ENCODE data around the gene CERK. TPM values are rescaled to one million over a fixed set of nuclear protein-coding genes. Genes with fewer than 3 reads are reported as not detected.

Gene CERK
- total and polyA plus RNA-seq, 2 donors, result 46.2 to 47.1 TPM

DNA sequence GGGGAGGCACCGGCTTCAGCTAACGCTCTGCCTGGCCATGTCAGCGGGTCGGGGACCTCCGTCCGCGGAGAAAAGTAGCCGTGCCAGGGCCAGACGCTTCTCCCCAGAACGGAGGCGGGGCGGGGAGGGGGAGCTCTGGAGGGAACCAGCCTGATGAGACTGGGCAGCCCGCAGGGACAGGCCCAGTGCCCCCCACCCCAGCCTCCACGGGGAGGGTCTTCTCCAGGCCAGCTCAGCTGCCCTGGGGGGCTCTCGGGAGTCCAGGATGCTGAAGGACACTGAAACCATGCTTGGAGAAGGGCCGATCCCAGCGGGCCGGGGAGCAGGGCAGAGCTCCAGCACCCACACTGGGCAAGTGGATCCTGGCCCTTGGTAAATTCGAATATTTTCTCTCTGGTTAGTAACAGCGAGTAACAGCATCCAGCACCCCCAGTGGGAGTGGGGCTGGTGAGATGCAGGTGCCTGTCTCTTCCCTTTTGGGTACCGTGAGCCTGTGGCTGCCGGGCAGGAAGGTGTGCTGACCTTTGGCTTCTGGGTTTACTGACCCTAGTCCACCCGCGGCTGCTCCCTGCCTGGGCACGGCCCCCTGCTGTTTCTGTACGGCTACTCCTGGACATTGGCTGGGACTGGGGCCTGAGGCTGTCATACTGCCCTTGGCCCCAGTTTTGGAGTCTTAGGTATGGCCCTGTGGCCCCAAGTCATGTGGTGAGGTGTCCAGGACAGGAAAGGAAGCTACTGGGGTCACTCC, 82.0 kb downstream of the CERK start:
- Histone ChIP-seq H3K4me3 (ENCODE audit: low read length in 2 of 2) (no peak overlapping the region), H3K36me3 (ENCODE audit: control insufficient read depth in 2 of 2, insufficient read depth in 2 of 2, low read length in 1 of 2) (peaks cover 2 to 7% of the 10 kb centered on the region in 2 donors), H3K4me1 (ENCODE audit: control insufficient read depth in 2 of 2, insufficient read depth in 2 of 2, low read length in 2 of 2) (peaks cover 11 to 26% of the 10 kb centered on the region in 2 donors), H3K27ac (ENCODE audit: low read depth in 1 of 2, low read length in 1 of 2) (no peak overlapping the region), H3K27me3 (ENCODE audit: control insufficient read depth in 2 of 2, insufficient read depth in 1 of 2, low read length in 1 of 2) (no peaks in the 10 kb centered on the region), H3K9me3 (ENCODE audit: control insufficient read depth in 2 of 2, insufficient read depth in 1 of 2, low read length in 1 of 2) (peaks cover 0 to 3% of the 10 kb centered on the region in 2 donors)
- 97% methylated on average over 26 of the region's 26 CpGs for WGBS
- no peak for DNase-seq (ENCODE audit: low read depth in 6 of 9, low spot score in 9 of 9)

GRCh38 chr22:46654927-46655595, 83.0 kb downstream of the CERK start:
- peaks cover 2 to 7% of the 10 kb centered on the region in 2 donors for H3K36me3 ChIP-seq (ENCODE audit: control insufficient read depth in 2 of 2, insufficient read depth in 2 of 2, low read length in 1 of 2)
- 95% methylated on average over 14 of the region's 14 CpGs for whole genome bisulfite sequencing
- no peak for DNase-seq (ENCODE audit: low read depth in 6 of 9, low spot score in 9 of 9)
- H3K27me3 ChIP-seq (ENCODE audit: control insufficient read depth in 2 of 2, insufficient read depth in 1 of 2, low read length in 1 of 2), result no peaks in the 10 kb centered on the region
- no peak overlapping the region for H3K4me3 ChIP-seq (ENCODE audit: low read length in 2 of 2)
- no peak overlapping the region for H3K27ac ChIP-seq (ENCODE audit: low read depth in 1 of 2, low read length in 1 of 2)
- peaks cover 0 to 3% of the 10 kb centered on the region in 2 donors for H3K9me3 ChIP-seq (ENCODE audit: control insufficient read depth in 2 of 2, insufficient read depth in 1 of 2, low read length in 1 of 2)
- H3K4me1 ChIP-seq (ENCODE audit: control insufficient read depth in 2 of 2, insufficient read depth in 2 of 2, low read length in 2 of 2), result peaks cover 3 to 24% of the 10 kb centered on the region in 2 donors

DNA sequence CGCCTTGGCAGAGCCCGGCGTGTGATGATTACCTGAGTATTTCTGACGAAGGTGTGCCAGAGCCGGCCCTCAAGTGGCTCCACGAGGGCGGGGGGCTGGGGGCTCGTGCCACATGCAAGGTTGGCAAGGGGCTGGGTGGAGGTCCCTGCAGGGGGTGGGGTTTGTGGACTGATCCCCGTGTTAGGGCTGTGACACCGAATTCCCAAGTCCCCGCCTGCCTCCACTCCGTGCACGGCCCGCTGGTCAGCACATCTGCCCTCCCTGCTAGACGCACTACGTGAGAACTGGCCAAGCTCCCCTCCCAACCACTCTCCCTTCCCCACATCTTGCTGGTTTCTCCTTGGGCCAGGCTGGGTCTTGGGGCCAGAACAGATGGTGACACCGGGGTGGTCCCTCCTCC, 83.6 kb downstream of the CERK start:
- Histone ChIP-seq H3K36me3 (ENCODE audit: control insufficient read depth in 2 of 2, insufficient read depth in 2 of 2, low read length in 1 of 2) (peaks cover 2 to 7% of the 10 kb centered on the region in 2 donors), H3K27ac (ENCODE audit: low read depth in 1 of 2, low read length in 1 of 2) (no peak overlapping the region), H3K27me3 (ENCODE audit: control insufficient read depth in 2 of 2, insufficient read depth in 1 of 2, low read length in 1 of 2) (no peaks in the 10 kb centered on the region), H3K4me3 (ENCODE audit: low read length in 2 of 2) (no peak overlapping the region), H3K9me3 (ENCODE audit: control insufficient read depth in 2 of 2, insufficient read depth in 1 of 2, low read length in 1 of 2) (peaks cover 0 to 3% of the 10 kb centered on the region in 2 donors), H3K4me1 (ENCODE audit: control insufficient read depth in 2 of 2, insufficient read depth in 2 of 2, low read length in 2 of 2) (peaks cover 0 to 25% of the 10 kb centered on the region in 2 donors)
- WGBS, result 91% methylated on average over 17 of the region's 17 CpGs
- DNase-seq (ENCODE audit: low read depth in 6 of 9, low spot score in 9 of 9), result no peak

DNA sequence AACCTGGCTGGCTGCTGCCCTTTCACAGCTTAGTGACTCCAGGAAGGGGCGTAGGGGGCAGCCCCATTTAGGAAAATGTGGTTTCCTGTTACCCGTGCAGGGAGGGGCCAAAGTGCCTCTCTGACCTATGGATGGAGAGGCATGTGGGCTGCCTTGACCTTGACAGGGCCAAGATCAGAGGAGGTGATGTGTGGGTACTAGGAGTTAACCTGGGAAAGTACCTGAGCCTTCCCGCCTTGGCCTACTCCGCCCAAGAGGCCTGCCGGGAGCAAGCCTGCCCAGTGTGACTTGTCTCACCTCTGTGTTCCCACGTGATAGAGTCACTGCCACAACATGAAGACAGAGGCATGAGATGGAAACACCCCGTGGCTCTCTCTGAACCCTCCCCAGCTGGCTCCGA, 84.5 kb downstream of the CERK start:
- Histone ChIP-seq H3K4me3 (ENCODE audit: low read length in 2 of 2) (no peak overlapping the region), H3K36me3 (ENCODE audit: control insufficient read depth in 2 of 2, insufficient read depth in 2 of 2, low read length in 1 of 2) (peaks cover 0 to 8% of the 10 kb centered on the region in 2 donors), H3K27ac (ENCODE audit: low read depth in 1 of 2, low read length in 1 of 2) (no peak overlapping the region), H3K27me3 (ENCODE audit: control insufficient read depth in 2 of 2, insufficient read depth in 1 of 2, low read length in 1 of 2) (no peaks in the 10 kb centered on the region), H3K9me3 (ENCODE audit: control insufficient read depth in 2 of 2, insufficient read depth in 1 of 2, low read length in 1 of 2) (peaks cover 0 to 3% of the 10 kb centered on the region in 2 donors), H3K4me1 (ENCODE audit: control insufficient read depth in 2 of 2, insufficient read depth in 2 of 2, low read length in 2 of 2) (peaks cover 0 to 29% of the 10 kb centered on the region in 2 donors)
- no peak for DNase-seq (ENCODE audit: low read depth in 6 of 9, low spot score in 9 of 9)
- 75% methylated on average over 8 of the region's 8 CpGs for WGBS

DNA sequence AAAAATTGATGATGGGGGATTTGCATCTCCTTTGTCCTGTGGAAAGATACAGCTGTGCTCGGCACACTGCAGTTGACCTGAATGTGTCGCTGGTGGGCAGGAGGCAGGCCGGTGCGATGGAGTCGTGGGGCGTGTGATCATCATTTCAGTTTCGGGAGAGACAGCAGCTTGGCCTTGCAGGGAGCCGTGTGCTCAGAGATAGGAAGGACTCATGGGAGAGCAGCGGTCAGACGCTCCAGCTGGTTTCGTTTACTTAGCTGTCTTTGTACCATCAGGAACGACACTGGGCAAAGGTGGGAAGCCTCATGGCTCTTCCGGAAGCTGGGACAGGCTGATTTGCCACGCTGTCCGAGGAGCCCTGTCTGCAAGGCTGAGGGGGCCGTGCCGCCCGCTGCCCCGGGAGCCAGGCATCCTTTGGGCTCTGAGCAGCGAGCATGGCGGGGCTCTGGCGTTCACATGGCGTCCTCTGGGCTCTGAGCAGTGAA, 85.2 kb downstream of the CERK start:
- H3K4me3 ChIP-seq (ENCODE audit: low read length in 2 of 2), result no peak overlapping the region
- no peaks in the 10 kb centered on the region for H3K27me3 ChIP-seq (ENCODE audit: control insufficient read depth in 2 of 2, insufficient read depth in 1 of 2, low read length in 1 of 2)
- DNase-seq (ENCODE audit: low read depth in 6 of 9, low spot score in 9 of 9), result no peak
- 93% methylated on average over 23 of the region's 23 CpGs for WGBS
- peaks cover under 1 to 8% of the 10 kb centered on the region in 2 donors for H3K36me3 ChIP-seq (ENCODE audit: control insufficient read depth in 2 of 2, insufficient read depth in 2 of 2, low read length in 1 of 2)
- no peak overlapping the region for H3K27ac ChIP-seq (ENCODE audit: low read depth in 1 of 2, low read length in 1 of 2)
- peaks cover 0 to 3% of the 10 kb centered on the region in 2 donors for H3K9me3 ChIP-seq (ENCODE audit: control insufficient read depth in 2 of 2, insufficient read depth in 1 of 2, low read length in 1 of 2)
- H3K4me1 ChIP-seq (ENCODE audit: control insufficient read depth in 2 of 2, insufficient read depth in 2 of 2, low read length in 2 of 2), result peaks cover 0 to 29% of the 10 kb centered on the region in 2 donors

GRCh38 chr22:46652081-46652846, 85.8 kb downstream of the CERK start:
- 95% methylated on average over 22 of the region's 22 CpGs for WGBS
- Histone ChIP-seq H3K4me3 (ENCODE audit: low read length in 2 of 2) (no peak overlapping the region), H3K4me1 (ENCODE audit: control insufficient read depth in 2 of 2, insufficient read depth in 2 of 2, low read length in 2 of 2) (peaks cover 0 to 26% of the 10 kb centered on the region in 2 donors), H3K27me3 (ENCODE audit: control insufficient read depth in 2 of 2, insufficient read depth in 1 of 2, low read length in 1 of 2) (no peaks in the 10 kb centered on the region), H3K9me3 (ENCODE audit: control insufficient read depth in 2 of 2, insufficient read depth in 1 of 2, low read length in 1 of 2) (peaks cover 0 to 3% of the 10 kb centered on the region in 2 donors), H3K27ac (ENCODE audit: low read depth in 1 of 2, low read length in 1 of 2) (no peak overlapping the region), H3K36me3 (ENCODE audit: control insufficient read depth in 2 of 2, insufficient read depth in 2 of 2, low read length in 1 of 2) (peaks cover 5% of the 10 kb centered on the region in 2 donors)
- DNase-seq (ENCODE audit: low read depth in 6 of 9, low spot score in 9 of 9), result no peak

GRCh38 chr22:46651316-46651715, 86.7 kb downstream of the CERK start:
- Histone ChIP-seq H3K36me3 (ENCODE audit: control insufficient read depth in 2 of 2, insufficient read depth in 2 of 2, low read length in 1 of 2) (peaks cover 5% of the 10 kb centered on the region in 2 donors), H3K9me3 (ENCODE audit: control insufficient read depth in 2 of 2, insufficient read depth in 1 of 2, low read length in 1 of 2) (peaks cover 0 to 3% of the 10 kb centered on the region in 2 donors), H3K27ac (ENCODE audit: low read depth in 1 of 2, low read length in 1 of 2) (no peak overlapping the region), H3K4me1 (ENCODE audit: control insufficient read depth in 2 of 2, insufficient read depth in 2 of 2, low read length in 2 of 2) (peaks cover 0 to 26% of the 10 kb centered on the region in 2 donors), H3K4me3 (ENCODE audit: low read length in 2 of 2) (no peak overlapping the region), H3K27me3 (ENCODE audit: control insufficient read depth in 2 of 2, insufficient read depth in 1 of 2, low read length in 1 of 2) (no peaks in the 10 kb centered on the region)
- 91% methylated on average over 16 of the region's 16 CpGs for WGBS
- DNase-seq (ENCODE audit: low read depth in 6 of 9, low spot score in 9 of 9), result no peak

DNA sequence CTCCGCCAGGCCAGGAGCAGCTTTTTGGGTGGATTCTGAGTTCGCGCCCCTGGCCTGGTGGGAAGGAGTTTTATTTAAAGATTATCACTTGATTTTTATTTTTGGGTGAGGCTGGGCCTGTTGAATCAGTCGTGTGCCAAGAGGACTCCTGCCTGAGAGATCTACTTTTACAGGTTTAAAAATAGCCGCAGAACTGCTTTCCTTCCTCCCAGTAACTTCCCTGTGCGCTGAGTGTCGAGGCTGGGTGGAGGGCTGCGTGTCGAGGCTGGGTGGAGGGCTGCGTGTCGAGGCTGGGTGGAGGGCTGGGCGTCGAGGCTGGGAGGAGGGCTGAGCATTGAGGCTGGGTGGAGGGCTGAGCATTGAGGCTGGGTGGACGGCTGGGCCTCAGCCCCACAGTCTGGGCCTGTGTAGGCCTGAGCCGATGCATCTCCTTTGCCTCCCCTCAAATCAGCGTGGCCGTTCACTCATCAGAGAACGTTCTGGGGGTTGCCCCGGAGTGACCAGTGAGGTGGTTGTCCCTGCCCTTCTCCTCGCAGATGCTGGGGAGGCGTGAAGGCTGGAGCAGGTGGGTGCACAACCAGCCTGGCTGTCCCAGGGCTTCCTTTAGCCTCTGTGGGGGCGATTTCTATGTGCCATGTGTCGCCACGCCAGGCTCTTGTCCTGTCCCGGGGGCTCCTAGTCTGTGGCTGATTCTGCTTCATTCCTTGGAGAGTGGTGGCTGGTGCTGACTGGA, 87.8 kb downstream of the CERK start:
- Histone ChIP-seq H3K36me3 (ENCODE audit: control insufficient read depth in 2 of 2, insufficient read depth in 2 of 2, low read length in 1 of 2) (peaks cover 5% of the 10 kb centered on the region in 2 donors), H3K4me3 (ENCODE audit: low read length in 2 of 2) (no peak overlapping the region), H3K9me3 (ENCODE audit: control insufficient read depth in 2 of 2, insufficient read depth in 1 of 2, low read length in 1 of 2) (peaks cover 0 to 3% of the 10 kb centered on the region in 2 donors), H3K27me3 (ENCODE audit: control insufficient read depth in 2 of 2, insufficient read depth in 1 of 2, low read length in 1 of 2) (no peaks in the 10 kb centered on the region), H3K27ac (ENCODE audit: low read depth in 1 of 2, low read length in 1 of 2) (peak overlapping the region; percentile 49 to 56), H3K4me1 (ENCODE audit: control insufficient read depth in 2 of 2, insufficient read depth in 2 of 2, low read length in 2 of 2) (peaks cover 0 to 26% of the 10 kb centered on the region in 2 donors)
- DNase-seq (ENCODE audit: low read depth in 6 of 9, low spot score in 9 of 9), result no peak
- WGBS, result 76% methylated on average over 25 of the region's 25 CpGs

Data from thymus (tissue), 11 donors.